ENCODE measurements around the gene PARD3.
"Not testable (repeated sequence)": the region's sequence is repeated elsewhere in the genome, so short reads cannot be mapped to it uniquely, and the experiment has no call there.

PARD3 gene

GRCh38 chr10:34742456-34742855 lies 72.6 kb downstream of the PARD3 start:
- DNase-seq (ENCODE audit: low read depth), result no peak

- DNase-seq (ENCODE audit: low read depth), result not testable (repeated sequence)
Measured at GRCh38 chr10:34741087-34741486, 74.0 kb downstream of the PARD3 start.

GRCh38 chr10:34740321-34740720 lies 74.8 kb downstream of the PARD3 start:
- no peak for DNase-seq (ENCODE audit: low read depth)

GRCh38 chr10:34739915-34740314 lies 75.2 kb downstream of the PARD3 start:
- DNase-seq (ENCODE audit: low read depth), result no peak

GRCh38 chr10:34737772-34738169 lies 77.3 kb downstream of the PARD3 start:
- no peak for DNase-seq (ENCODE audit: low read depth)

GRCh38 chr10:34736976-34737771 lies 77.9 kb downstream of the PARD3 start:
- DNase-seq (ENCODE audit: low read depth), result no peak

- no peak for DNase-seq (ENCODE audit: low read depth)
Measured at GRCh38 chr10:34734918-34735317, 80.2 kb downstream of the PARD3 start.

GRCh38 chr10:34732926-34733325 lies 82.2 kb downstream of the PARD3 start:
- DNase-seq (ENCODE audit: low read depth), result no peak

- DNase-seq (ENCODE audit: low read depth), result no peak
Measured at GRCh38 chr10:34731885-34732701, 83.0 kb downstream of the PARD3 start.

GRCh38 chr10:34731213-34731612 lies 83.9 kb downstream of the PARD3 start:
- no peak for DNase-seq (ENCODE audit: low read depth)

- DNase-seq (ENCODE audit: low read depth), result no peak
Measured at GRCh38 chr10:34730726-34731125, 84.4 kb downstream of the PARD3 start.

- no peak for DNase-seq (ENCODE audit: low read depth)
Measured at GRCh38 chr10:34729619-34730018, 85.5 kb downstream of the PARD3 start.

- no peak for DNase-seq (ENCODE audit: low read depth)
Measured at GRCh38 chr10:34728361-34728760, 86.7 kb downstream of the PARD3 start.

GRCh38 chr10:34727595-34728033 lies 87.5 kb downstream of the PARD3 start:
- DNase-seq (ENCODE audit: low read depth), result no peak

GRCh38 chr10:34726862-34727261 lies 88.2 kb downstream of the PARD3 start:
- DNase-seq (ENCODE audit: low read depth), result no peak

- no peak for DNase-seq (ENCODE audit: low read depth)
Measured at GRCh38 chr10:34723750-34724149, 91.3 kb downstream of the PARD3 start.

- DNase-seq (ENCODE audit: low read depth), result no peak
Measured at GRCh38 chr10:34722404-34722803, 92.7 kb downstream of the PARD3 start.

- DNase-seq (ENCODE audit: low read depth), result no peak
Measured at GRCh38 chr10:34721208-34721840, 93.8 kb downstream of the PARD3 start.

GRCh38 chr10:34719746-34720145 lies 95.3 kb downstream of the PARD3 start:
- DNase-seq (ENCODE audit: low read depth), result no peak

GRCh38 chr10:34719328-34719727 lies 95.8 kb downstream of the PARD3 start:
- no peak for DNase-seq (ENCODE audit: low read depth)

GRCh38 chr10:34717429-34717828 lies 97.7 kb downstream of the PARD3 start:
- no peak for DNase-seq (ENCODE audit: low read depth)

- DNase-seq (ENCODE audit: low read depth), result no peak
Measured at GRCh38 chr10:34716958-34717357, 98.1 kb downstream of the PARD3 start.

- DNase-seq (ENCODE audit: low read depth), result no peak
Measured at GRCh38 chr10:34716234-34716633, 98.9 kb downstream of the PARD3 start.
